ENCODE measurements around the gene LCOR. TPM values are rescaled to one million over a fixed set of nuclear protein-coding genes. Genes with fewer than 3 reads are reported as not detected.

The LCOR gene
- total RNA-seq, 1 experiment from 2014 or later, result 10.5 TPM

- Histone ChIP-seq H3K27ac (ENCODE audit: low read length) (no peak overlapping the region), H3K27me3 (ENCODE audit: low read length) (no peaks in the 10 kb centered on the region), H2AFZ (ENCODE audit: low read length) (no peak overlapping the region), H3K79me2 (ENCODE audit: low read length) (no peaks in the 10 kb centered on the region), H3K9me3 (ENCODE audit: low read length) (no peaks in the 10 kb centered on the region), H3K9me2 (replicated peaks; ENCODE audit: low read length) (no peaks in the 10 kb centered on the region), H3K4me2 (ENCODE audit: low read length) (no peak overlapping the region), H3F3A (ENCODE audit: low read length, unreplicated experiment) (no peaks in the 10 kb centered on the region), H3K4me3 (ENCODE audit: low read length) (no peak overlapping the region), H3K4me1 (ENCODE audit: insufficient read depth, low read length) (no peaks in the 10 kb centered on the region), H4K20me1 (ENCODE audit: low read length) (no peaks in the 10 kb centered on the region), H3K9ac (ENCODE audit: low read length) (no peak overlapping the region), H3K36me3 (ENCODE audit: low read depth, low read length) (0 out of 2 replicates have a peak, but pooled peaks cover 4% of the 10 kb centered on the region)
- no peak for TF ChIP-seq EZH2phosphoT487 (IDR thresholded peaks at IDR 0.05; ENCODE audit: borderline replicate concordance, low read length)
- TF ChIP-seq EZH2 (IDR thresholded peaks at IDR 0.05; ENCODE audit: low read length, unreplicated experiment), result no peak
- TF ChIP-seq CTCF (conservative IDR thresholded peaks at IDR 0.05; ENCODE audit: low read depth, low read length), result no peak
- ATAC-seq (no peak), DNase-seq (no peak)
- ChIA-PET CTCF (no interaction called here), POLR2A (ENCODE audit: unreplicated experiment) (no interaction called here)
- intact Hi-C loops (cut with micrococcal nuclease), result no loop called here
- BruUV-seq (replicated peaks), result no TSS peak
Observed at GRCh38 chr10:96984541-96985131, 152.5 kb downstream of the LCOR start.

DNA sequence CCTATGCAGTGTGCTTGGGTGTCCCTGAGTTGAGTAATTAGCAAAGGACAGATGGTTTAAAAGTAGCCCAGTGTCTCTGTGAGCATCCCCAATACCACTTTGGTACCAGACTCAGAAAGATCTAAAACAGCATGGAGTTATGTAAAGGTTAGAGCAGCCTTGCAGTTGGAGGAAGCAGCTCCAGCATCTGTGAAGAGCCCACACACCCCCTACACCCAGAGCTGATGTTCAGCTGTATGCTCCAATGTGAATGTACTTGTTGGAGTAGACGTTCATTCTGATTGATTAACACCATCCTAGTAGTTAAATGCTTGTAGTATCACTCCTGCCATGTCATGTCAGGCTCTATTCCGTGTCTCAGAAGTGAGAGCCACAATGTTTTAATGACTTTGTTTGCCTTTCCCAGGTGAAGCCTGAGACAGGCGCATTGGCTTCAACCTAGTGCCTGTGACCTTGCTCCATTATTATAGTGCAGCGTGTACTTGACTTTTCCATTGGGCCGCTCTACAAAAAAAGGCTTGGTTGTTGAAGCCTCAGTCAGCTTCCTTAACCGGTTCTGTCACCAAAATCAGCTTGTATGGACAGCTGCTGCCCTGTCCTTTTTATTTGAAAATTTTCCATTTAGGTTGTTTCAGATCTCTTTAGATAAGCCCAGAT lies 154.2 kb downstream of the LCOR start:
- Histone ChIP-seq H3K4me2 (ENCODE audit: low read length) (no peak overlapping the region), H3F3A (ENCODE audit: low read length, unreplicated experiment) (no peaks in the 10 kb centered on the region), H3K27me3 (ENCODE audit: low read length) (no peaks in the 10 kb centered on the region), H3K9ac (ENCODE audit: low read length) (no peak overlapping the region), H2AFZ (ENCODE audit: low read length) (no peak overlapping the region), H4K20me1 (ENCODE audit: low read length) (no peaks in the 10 kb centered on the region), H3K9me2 (replicated peaks; ENCODE audit: low read length) (no peaks in the 10 kb centered on the region), H3K9me3 (ENCODE audit: low read length) (no peaks in the 10 kb centered on the region), H3K4me1 (ENCODE audit: insufficient read depth, low read length) (peaks cover 5% of the 10 kb centered on the region), H3K79me2 (ENCODE audit: low read length) (no peaks in the 10 kb centered on the region), H3K4me3 (ENCODE audit: low read length) (no peak overlapping the region), H3K27ac (ENCODE audit: low read length) (no peak overlapping the region), H3K36me3 (ENCODE audit: low read depth, low read length) (0 out of 2 replicates have a peak, but pooled peaks cover 4% of the 10 kb centered on the region)
- BruUV-seq (replicated peaks), result no TSS peak
- ATAC-seq (no peak), DNase-seq (no peak)
- no peak for TF ChIP-seq EZH2phosphoT487 (IDR thresholded peaks at IDR 0.05; ENCODE audit: borderline replicate concordance, low read length)
- TF ChIP-seq EZH2 (IDR thresholded peaks at IDR 0.05; ENCODE audit: low read length, unreplicated experiment), result no peak
- no peak for TF ChIP-seq CTCF (conservative IDR thresholded peaks at IDR 0.05; ENCODE audit: low read depth, low read length)
- CTCF ChIA-PET, result no interaction called here
- POLR2A ChIA-PET (ENCODE audit: unreplicated experiment), result no interaction called here
- intact Hi-C loops (cut with micrococcal nuclease), result no loop called here

GRCh38 chr10:96987141-96987841 lies 155.2 kb downstream of the LCOR start:
- Histone ChIP-seq H3K4me1 (ENCODE audit: insufficient read depth, low read length) (peaks cover 10% of the 10 kb centered on the region), H3K9ac (ENCODE audit: low read length) (no peak overlapping the region), H3F3A (ENCODE audit: low read length, unreplicated experiment) (no peaks in the 10 kb centered on the region), H3K4me3 (ENCODE audit: low read length) (no peak overlapping the region), H3K4me2 (ENCODE audit: low read length) (no peak overlapping the region), H3K9me3 (ENCODE audit: low read length) (no peaks in the 10 kb centered on the region), H4K20me1 (ENCODE audit: low read length) (no peaks in the 10 kb centered on the region), H3K36me3 (ENCODE audit: low read depth, low read length) (no peaks in the 10 kb centered on the region), H3K79me2 (ENCODE audit: low read length) (no peaks in the 10 kb centered on the region), H3K9me2 (replicated peaks; ENCODE audit: low read length) (no peaks in the 10 kb centered on the region), H3K27ac (ENCODE audit: low read length) (no peak overlapping the region), H2AFZ (ENCODE audit: low read length) (no peak overlapping the region), H3K27me3 (ENCODE audit: low read length) (no peaks in the 10 kb centered on the region)
- no peak for DNase-seq
- no peak for TF ChIP-seq CTCF (conservative IDR thresholded peaks at IDR 0.05; ENCODE audit: low read depth, low read length)
- TF ChIP-seq EZH2 (IDR thresholded peaks at IDR 0.05; ENCODE audit: low read length, unreplicated experiment), result no peak
- no peak for TF ChIP-seq EZH2phosphoT487 (IDR thresholded peaks at IDR 0.05; ENCODE audit: borderline replicate concordance, low read length)
- no TSS peak for BruUV-seq (replicated peaks)
- POLR2A ChIA-PET (ENCODE audit: unreplicated experiment), result no interaction called here
- ATAC-seq, result no peak
- intact Hi-C loops (cut with micrococcal nuclease), result no loop called here
- CTCF ChIA-PET, result no interaction called here

Data from PC-3 (cell line).